Activated CD4-positive, CD25-positive, alpha-beta regulatory T cell treated with anti-CD3 and anti-CD28 coated beads, Interleukin-2, amount 50 U/mL, for 16 hours (primary cell): ENCODE measurements around the gene SPEF2.

ENCODE experiments used
- DNase-seq: peaks from one replicate; pipeline ENCODE4 v3.0.0-alpha.2; 2020; ENCODE audit warnings: low read depth, low spot score

The SPEF2 gene

GRCh38 chr5:35707659-35708058 is 90.0 kb downstream of the SPEF2 start:
- no peak for DNase-seq

- DNase-seq: no peak
These were observed 92.0 kb downstream of the SPEF2 start for GRCh38 chr5:35709688-35710087.

- no peak for DNase-seq
These were observed 100.1 kb downstream of the SPEF2 start for GRCh38 chr5:35717718-35718117.

GRCh38 chr5:35735718-35736117 is 118.1 kb downstream of the SPEF2 start:
- no peak for DNase-seq

- DNase-seq: no peak
These were observed 118.6 kb downstream of the SPEF2 start for GRCh38 chr5:35736280-35736679.

- no peak for DNase-seq
These were observed 123.6 kb downstream of the SPEF2 start for GRCh38 chr5:35741126-35741716.

- DNase-seq: no peak
These were observed 124.3 kb downstream of the SPEF2 start for GRCh38 chr5:35741971-35742370.

GRCh38 chr5:35743644-35744043 is 126.0 kb downstream of the SPEF2 start:
- no peak for DNase-seq

GRCh38 chr5:35745193-35745592 is 127.5 kb downstream of the SPEF2 start:
- DNase-seq: no peak

GRCh38 chr5:35745660-35746059 is 128.0 kb downstream of the SPEF2 start:
- no peak for DNase-seq

GRCh38 chr5:35752012-35752411 is 134.3 kb downstream of the SPEF2 start:
- DNase-seq: no peak

- no peak for DNase-seq
These were observed 135.8 kb downstream of the SPEF2 start for GRCh38 chr5:35753500-35753899.

GRCh38 chr5:35754481-35754880 is 136.8 kb downstream of the SPEF2 start:
- DNase-seq: no peak

- DNase-seq: no peak
These were observed 138.3 kb downstream of the SPEF2 start for GRCh38 chr5:35755966-35756365.

- DNase-seq: no peak
These were observed 140.6 kb downstream of the SPEF2 start for GRCh38 chr5:35758151-35758724.

- DNase-seq: no peak
These were observed 143.9 kb downstream of the SPEF2 start for GRCh38 chr5:35761541-35761940.

GRCh38 chr5:35762368-35762767 is 144.7 kb downstream of the SPEF2 start:
- DNase-seq: no peak

GRCh38 chr5:35765921-35766320 is 148.3 kb downstream of the SPEF2 start:
- no peak for DNase-seq

GRCh38 chr5:35771300-35771699 is 153.6 kb downstream of the SPEF2 start:
- no peak for DNase-seq

GRCh38 chr5:35771839-35772238 is 154.2 kb downstream of the SPEF2 start:
- DNase-seq: no peak

- DNase-seq: no peak
These were observed 156.3 kb downstream of the SPEF2 start for GRCh38 chr5:35773967-35774366.

GRCh38 chr5:35776757-35777156 is 159.1 kb downstream of the SPEF2 start:
- DNase-seq: no peak

- DNase-seq: peak; percentile 56
These were observed 159.9 kb downstream of the SPEF2 start for GRCh38 chr5:35777358-35778087.
